HG03520 (cell line): ENCODE data around the gene DBET.
"Not testable (repeated sequence)": the region's sequence is repeated elsewhere in the genome, so short reads cannot be mapped to it uniquely, and the experiment has no call there.

Experiments used
- ATAC-seq: cut with Tn5 transposase; IDR thresholded peaks from one replicate; pipeline ENCODE4 v1.9.1; 2021; ENCODE audit warnings: mild to moderate bottlenecking, moderate library complexity; ENCODE audit not compliant: unreplicated experiment

DBET gene

GRCh38 chr4:190049378-190050239 is 14.7 kb upstream of the DBET start:
- not testable (repeated sequence) for ATAC-seq

GRCh38 chr4:190058997-190059396 is 5.3 kb upstream of the DBET start:
- ATAC-seq = not testable (repeated sequence)

DNA sequence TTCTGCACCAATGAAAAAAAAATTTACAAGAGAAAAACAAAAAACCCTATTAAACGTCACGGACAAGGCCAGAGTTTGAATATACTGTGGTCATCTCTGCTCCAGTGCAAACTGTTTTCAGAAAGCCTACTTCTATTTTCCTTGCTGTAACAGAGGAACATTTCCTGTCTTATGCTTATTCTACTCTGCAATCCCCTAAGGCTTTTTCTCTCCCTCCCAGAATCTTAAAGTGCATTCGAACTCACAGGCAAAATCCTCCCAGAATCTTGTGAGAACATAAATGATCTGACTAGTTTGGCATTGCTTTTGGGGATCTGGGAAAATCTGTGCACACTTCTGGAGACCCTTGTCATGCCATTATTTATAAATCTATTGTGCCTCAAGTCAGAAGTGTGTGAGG is 503 bp downstream of the DBET start:
- not testable (repeated sequence) for ATAC-seq

DNA sequence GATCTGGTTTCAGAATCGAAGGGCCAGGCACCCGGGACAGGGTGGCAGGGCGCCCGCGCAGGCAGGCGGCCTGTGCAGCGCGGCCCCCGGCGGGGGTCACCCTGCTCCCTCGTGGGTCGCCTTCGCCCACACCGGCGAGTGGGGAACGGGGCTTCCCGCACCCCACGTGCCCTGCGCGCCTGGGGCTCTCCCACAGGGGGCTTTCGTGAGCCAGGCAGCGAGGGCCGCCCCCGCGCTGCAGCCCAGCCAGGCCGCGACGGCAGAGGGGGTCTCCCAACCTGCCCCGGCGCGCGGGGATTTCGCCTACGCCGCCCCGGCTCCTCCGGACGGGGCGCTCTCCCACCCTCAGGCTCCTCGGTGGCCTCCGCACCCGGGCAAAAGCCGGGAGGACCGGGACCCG is 4.0 kb downstream of the DBET start:
- ATAC-seq = not testable (repeated sequence)

DNA sequence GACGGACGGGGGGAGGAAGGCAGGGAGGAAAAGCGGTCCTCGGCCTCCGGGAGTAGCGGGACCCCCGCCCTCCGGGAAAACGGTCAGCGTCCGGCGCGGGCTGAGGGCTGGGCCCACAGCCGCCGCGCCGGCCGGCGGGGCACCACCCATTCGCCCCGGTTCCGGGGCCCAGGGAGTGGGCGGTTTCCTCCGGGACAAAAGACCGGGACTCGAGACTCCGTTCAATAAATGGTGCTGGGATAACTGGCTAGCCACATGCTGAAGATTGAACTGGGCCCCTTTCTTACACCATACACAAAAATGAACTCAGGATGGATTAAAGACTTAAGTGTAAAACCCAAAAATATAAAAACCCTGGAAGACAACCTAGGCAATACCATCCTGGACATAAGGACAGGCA is 28.8 kb downstream of the DBET start:
- ATAC-seq = not testable (repeated sequence)

DNA sequence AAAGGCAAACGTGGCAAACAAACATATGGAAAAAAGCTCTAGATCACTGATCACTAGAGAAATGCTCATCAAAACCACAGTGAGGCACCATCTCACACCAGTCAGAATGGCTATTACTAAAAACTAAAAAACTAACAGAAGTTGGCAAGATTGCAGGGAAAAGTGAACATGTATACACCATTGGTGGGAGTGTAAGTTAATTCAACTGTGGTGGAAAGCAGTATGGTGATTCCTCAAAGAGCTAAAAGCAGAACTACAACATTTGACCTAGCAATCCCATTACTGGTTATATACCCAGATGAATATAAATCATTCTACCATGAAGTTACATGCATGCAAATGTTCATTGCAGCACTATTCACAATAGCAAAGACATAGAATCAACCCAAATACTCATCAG is 29.7 kb downstream of the DBET start:
- not testable (repeated sequence) for ATAC-seq

GRCh38 chr4:190095335-190095734 is 31.0 kb downstream of the DBET start:
- not testable (repeated sequence) for ATAC-seq

DNA sequence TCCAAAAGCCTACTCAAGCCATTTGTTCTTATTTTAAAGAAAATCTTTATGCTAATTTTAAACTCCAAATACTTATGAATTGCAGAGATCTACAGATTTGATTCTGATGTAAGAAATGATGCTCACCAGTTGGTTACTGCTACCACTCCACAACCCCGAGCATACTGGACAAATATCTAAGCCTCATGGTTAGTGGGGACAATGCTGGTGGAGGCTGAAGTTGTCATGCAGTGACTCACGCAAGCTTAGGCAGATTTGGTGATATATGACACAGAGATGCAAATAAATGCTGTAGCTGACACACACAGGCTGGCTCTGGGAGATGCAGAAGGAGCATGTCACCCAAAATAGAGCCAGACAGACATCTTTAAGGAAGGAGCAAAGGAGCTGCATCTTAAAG is 35.3 kb downstream of the DBET start:
- not testable (repeated sequence) for ATAC-seq

GRCh38 chr4:190101525-190101924 is 37.2 kb downstream of the DBET start:
- ATAC-seq = not testable (repeated sequence)

DNA sequence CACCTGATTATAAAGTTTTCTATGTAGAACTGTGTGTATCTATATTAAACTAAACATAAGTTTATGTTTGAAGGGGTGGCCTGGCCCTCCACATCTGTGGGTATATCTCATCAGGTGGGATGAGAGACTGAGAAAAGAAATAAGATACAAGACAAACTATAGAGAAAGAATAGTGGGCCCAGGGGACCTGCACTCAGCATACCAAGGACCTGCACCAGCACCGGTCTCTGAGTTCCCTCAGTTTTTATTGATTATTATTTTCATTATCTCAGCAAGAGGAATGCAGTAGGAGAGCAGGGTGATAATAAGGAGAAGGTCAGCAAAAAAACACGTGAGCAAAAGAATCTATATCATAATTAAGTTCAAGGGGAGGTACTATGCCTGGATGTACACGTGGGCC is 41.9 kb downstream of the DBET start:
- ATAC-seq = not testable (repeated sequence)

- not testable (repeated sequence) for ATAC-seq
Observed at GRCh38 chr4:190106611-190107480, 42.5 kb downstream of the DBET start.

DNA sequence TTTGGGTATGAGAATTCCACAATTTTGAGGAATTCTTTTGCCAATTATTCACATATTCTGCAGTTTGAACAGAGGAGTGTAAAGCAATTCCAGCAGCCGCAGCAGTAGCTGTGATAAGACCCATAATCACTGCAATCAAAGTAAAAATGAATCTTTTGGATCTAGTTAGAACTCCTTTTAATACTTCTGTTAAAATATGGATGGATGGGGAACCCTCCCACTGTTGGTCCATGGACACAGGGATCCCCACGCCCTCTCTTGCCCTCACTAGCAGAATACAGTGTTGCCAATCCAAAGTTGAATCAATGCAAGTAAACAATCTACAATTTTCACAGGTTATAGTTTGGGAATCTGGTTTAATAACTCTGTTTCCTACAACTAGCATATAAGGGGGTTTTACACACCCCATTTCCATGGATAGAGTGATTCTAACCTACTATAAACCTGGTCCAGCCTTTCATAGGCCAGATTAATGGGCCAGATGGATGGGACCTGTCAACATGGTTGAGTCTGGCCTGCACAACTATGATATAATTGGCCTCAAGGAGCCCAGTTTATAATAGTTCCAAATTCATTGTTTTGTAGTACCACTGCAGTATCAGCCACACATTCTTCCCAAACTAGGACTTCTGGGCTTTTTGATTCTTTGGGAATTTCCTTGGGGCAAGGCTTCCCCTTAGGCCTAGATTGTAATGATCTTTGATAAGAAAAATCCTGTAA is 43.6 kb downstream of the DBET start:
- not testable (repeated sequence) for ATAC-seq

DNA sequence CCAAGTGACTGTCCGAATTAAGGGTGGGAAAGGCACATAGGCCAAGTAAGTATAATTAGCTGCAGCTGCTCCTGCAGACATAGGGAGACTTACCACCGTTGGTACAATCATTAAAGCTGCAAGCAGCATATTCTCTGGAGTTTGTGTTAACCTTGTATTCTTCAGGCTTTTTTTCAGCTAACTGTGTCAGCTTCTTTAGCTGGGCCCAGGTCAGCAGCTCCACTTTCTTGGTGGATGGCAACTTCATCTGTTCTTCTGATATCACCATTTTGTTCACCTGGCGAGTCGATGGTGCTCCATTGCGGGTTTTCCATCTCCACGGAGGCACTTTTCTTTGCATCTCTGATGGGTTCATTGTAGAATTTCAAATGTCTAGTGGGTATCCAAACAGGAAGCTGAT is 44.5 kb downstream of the DBET start:
- ATAC-seq = not testable (repeated sequence)

GRCh38 chr4:190109390-190110011 is 45.2 kb downstream of the DBET start:
- not testable (repeated sequence) for ATAC-seq

GRCh38 chr4:190110033-190110432 is 45.7 kb downstream of the DBET start:
- not testable (repeated sequence) for ATAC-seq

DNA sequence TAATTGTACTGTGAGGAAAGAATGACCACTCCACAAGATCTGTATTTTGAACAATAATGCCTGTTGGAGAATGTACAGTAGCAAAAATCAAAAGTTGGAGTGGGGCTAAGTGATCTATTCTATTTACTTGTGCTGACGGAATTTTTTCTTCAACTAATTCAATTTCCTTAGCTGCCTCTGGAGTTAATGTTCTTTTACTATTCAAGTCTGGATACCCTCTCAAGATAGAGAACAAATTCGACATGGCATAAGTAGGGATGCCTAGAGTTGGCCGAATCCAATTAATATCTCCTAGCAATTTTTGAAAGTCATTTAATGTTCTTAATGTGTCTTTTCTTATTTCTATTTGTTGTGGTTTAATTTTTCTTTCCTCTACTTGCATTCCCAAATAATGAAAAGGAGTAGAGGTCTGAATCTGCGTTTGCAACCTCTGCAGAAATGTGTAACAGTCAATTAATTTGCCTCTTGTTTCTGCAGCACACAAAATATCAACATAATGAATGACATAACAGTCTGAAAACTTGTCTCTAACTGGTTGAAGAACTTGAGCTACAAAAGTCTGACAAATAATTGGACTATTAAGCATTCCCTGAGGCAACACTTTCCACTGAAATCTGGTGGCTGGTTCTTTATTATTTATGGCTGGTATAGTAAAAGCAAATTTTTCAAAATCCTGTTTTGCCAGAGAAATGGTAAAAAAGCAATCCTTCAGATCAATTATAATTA is 46.4 kb downstream of the DBET start:
- ATAC-seq = not testable (repeated sequence)

GRCh38 chr4:190112879-190113278 is 48.6 kb downstream of the DBET start:
- not testable (repeated sequence) for ATAC-seq

- ATAC-seq = not testable (repeated sequence)
Observed at GRCh38 chr4:190114991-190115390, 50.7 kb downstream of the DBET start.
